T-helper 17 cell (primary cell): ENCODE data around the gene FLNA. TPM values are rescaled to one million over a fixed set of nuclear protein-coding genes. Genes with fewer than 3 reads are reported as not detected.

Experiments used
- ATAC-seq: fragments of 150-1000 bp; cut with Tn5 transposase; 2 replicates; pipeline ENCODE4 v1.10.0; 2021; ENCODE audit warnings: mild to moderate bottlenecking, moderate library complexity
- DNase-seq, 3 donors: peaks; one replicate each; pipeline versions ENCODE4 v3.0.0 to v3.0.0-alpha.2; 2020 to 2021
- H3K9me3 ChIP-seq: one replicate; pipeline ENCODE4 v1.7.0; 2013; ENCODE audit warnings: low read length, mild to moderate bottlenecking; ENCODE audit not compliant: control insufficient read depth, poor library complexity, severe bottlenecking
- H3K27ac Mint-ChIP-seq: one replicate; pipeline ENCODE4 v1.8.0; 2022; ENCODE audit warnings: mild to moderate bottlenecking, moderate library complexity, mixed read lengths
- H3K27me3 Mint-ChIP-seq: one replicate; pipeline ENCODE4 v1.8.0; 2022; ENCODE audit warnings: mixed read lengths
- H3K36me3 Mint-ChIP-seq: one replicate; pipeline ENCODE4 v1.8.0; 2022; ENCODE audit warnings: low read depth, mixed read lengths
- H3K4me1 Mint-ChIP-seq: one replicate; pipeline ENCODE4 v1.8.0; 2022; ENCODE audit warnings: mild to moderate bottlenecking, mixed read lengths
- H3K4me3 Mint-ChIP-seq: one replicate; pipeline ENCODE4 v1.8.0; 2022; ENCODE audit warnings: mild to moderate bottlenecking, moderate library complexity, mixed read lengths
- total RNA-seq, 4 donors: library from RNA in 2 of 4; stranded (reverse) in 2 of 4; gene quantifications; one replicate each; pipeline ENCODE4 v1.2.3 and lab custom pipeline; 2022 to 2026

The FLNA gene
- total RNA-seq, 2 donors from 2014 or later: 1,780 to 2,536 TPM

GRCh38 chrX:154378059-154378798 lies 3.8 kb upstream of the FLNA start:
- DNase-seq: peak in 2 of 3 donors; percentile 33 to 37
- H3K27ac Mint-ChIP-seq: peak overlapping the region; percentile 51
- ATAC-seq: peak; percentile 1
- peaks cover 8% of the 10 kb centered on the region for H3K4me1 Mint-ChIP-seq
- peak overlapping the region; percentile 67 for H3K4me3 Mint-ChIP-seq
- H3K36me3 Mint-ChIP-seq: no peaks in the 10 kb centered on the region
- H3K27me3 Mint-ChIP-seq: no peaks in the 10 kb centered on the region
- no peaks in the 10 kb centered on the region for H3K9me3 ChIP-seq

DNA sequence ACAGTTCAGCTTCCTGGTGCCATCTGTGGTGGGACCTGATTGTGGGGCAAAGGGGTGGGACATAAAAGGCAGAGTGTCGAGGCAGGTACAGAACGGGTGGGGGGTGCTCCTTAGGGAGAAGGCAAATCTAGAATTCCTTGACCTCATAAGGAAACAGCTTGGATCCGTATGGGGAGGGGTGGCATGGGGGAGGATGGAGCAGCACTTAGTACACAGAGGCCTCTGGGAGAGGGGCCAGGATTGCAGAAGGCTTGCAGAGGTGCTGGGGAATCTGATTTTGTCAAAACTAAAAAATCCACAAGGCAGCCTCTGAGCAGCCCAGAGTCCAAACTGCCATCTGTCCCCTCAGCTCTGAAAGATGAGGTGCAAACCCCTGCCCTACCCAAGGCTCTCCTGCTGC lies 2.3 kb upstream of the FLNA start:
- no peaks in the 10 kb centered on the region for H3K9me3 ChIP-seq
- H3K27ac Mint-ChIP-seq: peak overlapping the region; percentile 51
- no peak for ATAC-seq
- H3K4me1 Mint-ChIP-seq: peaks cover 12% of the 10 kb centered on the region
- no peak for DNase-seq
- no peak overlapping the region for H3K4me3 Mint-ChIP-seq
- H3K36me3 Mint-ChIP-seq: no peaks in the 10 kb centered on the region
- H3K27me3 Mint-ChIP-seq: no peaks in the 10 kb centered on the region

DNA sequence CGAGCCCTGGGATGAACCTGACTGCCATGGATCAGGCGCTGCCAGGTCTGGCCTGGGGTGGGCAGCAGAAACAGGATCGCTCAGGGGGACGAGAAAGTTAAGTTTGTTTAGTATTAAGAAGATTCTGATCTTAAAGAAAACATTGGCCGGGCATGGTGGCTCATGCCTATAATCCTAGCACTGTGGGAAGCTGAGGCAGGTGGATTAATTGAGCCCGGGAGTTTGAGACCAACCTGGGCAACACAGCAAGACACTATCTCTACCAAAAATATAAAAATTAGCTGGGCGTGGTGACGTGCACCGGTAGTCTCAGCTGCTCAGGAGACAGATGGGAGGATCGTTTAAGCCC lies 696 bp upstream of the FLNA start:
- no peak overlapping the region for H3K4me3 Mint-ChIP-seq
- H3K4me1 Mint-ChIP-seq: peaks cover 7% of the 10 kb centered on the region
- H3K27me3 Mint-ChIP-seq: no peaks in the 10 kb centered on the region
- peak overlapping the region; percentile 29 for H3K27ac Mint-ChIP-seq
- no peak for DNase-seq
- ATAC-seq: no peak
- H3K36me3 Mint-ChIP-seq: no peaks in the 10 kb centered on the region
- H3K9me3 ChIP-seq: no peaks in the 10 kb centered on the region

GRCh38 chrX:154373340-154374306 lies 811 bp downstream of the FLNA start:
- no peak overlapping the region for H3K27ac Mint-ChIP-seq
- H3K9me3 ChIP-seq: no peaks in the 10 kb centered on the region
- H3K27me3 Mint-ChIP-seq: no peaks in the 10 kb centered on the region
- H3K4me1 Mint-ChIP-seq: peaks cover 4% of the 10 kb centered on the region
- no peaks in the 10 kb centered on the region for H3K36me3 Mint-ChIP-seq
- no peak for DNase-seq
- peak overlapping the region; percentile 70 for H3K4me3 Mint-ChIP-seq
- ATAC-seq: no peak

DNA sequence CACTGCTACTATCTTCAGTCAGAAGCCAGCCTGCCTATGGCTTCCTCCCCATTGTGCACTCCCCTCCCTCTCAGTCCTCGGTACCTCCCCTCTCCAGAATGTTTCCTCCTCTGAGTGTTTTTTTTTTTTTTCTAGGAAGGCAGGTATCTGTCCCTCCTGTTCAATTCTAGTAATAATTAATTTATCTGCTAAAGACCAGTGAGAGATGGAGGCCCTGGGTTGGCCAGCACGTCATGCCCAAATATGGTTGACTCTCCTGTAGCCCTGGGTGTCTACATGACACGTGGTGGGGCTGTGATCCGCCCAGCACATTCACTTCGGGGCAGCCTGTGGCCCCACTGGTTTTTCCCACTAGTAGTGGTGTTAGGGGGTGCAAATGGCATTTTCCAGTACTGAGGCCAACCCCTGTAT lies 1.8 kb downstream of the FLNA start:
- ATAC-seq (no peak), DNase-seq (peak in 1 of 3 donors; percentile 25)

DNA sequence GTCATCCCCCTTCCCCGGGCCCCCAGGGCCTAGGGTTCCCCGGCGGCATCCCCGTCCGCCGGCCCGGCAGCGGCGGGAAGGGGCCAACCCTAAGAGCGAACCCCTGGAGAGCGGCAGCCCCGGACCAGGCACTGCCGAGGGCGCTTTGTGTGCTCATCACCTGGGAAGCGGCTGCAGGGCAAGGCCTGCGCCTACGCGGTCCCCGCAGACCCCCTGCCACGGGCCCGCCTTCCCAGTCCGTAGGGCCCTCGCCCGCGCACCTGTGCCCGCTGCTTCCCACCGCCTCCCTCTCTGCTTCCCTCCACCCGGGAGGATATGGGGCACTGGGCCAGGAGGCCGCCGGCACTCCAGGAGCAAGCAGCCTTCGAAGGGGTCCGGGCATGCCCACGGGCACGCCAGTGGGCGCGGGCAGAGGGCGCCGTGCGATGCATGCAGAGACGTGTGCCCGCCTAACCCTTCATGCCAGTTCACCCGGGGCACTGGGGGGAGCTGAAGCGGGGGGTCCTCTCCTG lies 2.6 kb downstream of the FLNA start:
- ATAC-seq (no peak), DNase-seq (no peak)
- H3K4me3 Mint-ChIP-seq: peak overlapping the region; percentile 85
- H3K27me3 Mint-ChIP-seq: no peaks in the 10 kb centered on the region
- peak overlapping the region; percentile 88 for H3K27ac Mint-ChIP-seq
- no peaks in the 10 kb centered on the region for H3K9me3 ChIP-seq
- H3K4me1 Mint-ChIP-seq: peaks cover 9% of the 10 kb centered on the region
- no peaks in the 10 kb centered on the region for H3K36me3 Mint-ChIP-seq

More for the DNA sequence above, 1.8 kb downstream of the FLNA start:
- H3K9me3 ChIP-seq: no peaks in the 10 kb centered on the region
- peaks cover 9% of the 10 kb centered on the region for H3K4me1 Mint-ChIP-seq
- H3K36me3 Mint-ChIP-seq: no peaks in the 10 kb centered on the region
- H3K27ac Mint-ChIP-seq: peak overlapping the region; percentile 88
- peak overlapping the region; percentile 85 for H3K4me3 Mint-ChIP-seq
- no peaks in the 10 kb centered on the region for H3K27me3 Mint-ChIP-seq

GRCh38 chrX:154371017-154371788 lies 3.2 kb downstream of the FLNA start:
- H3K27ac Mint-ChIP-seq: peak overlapping the region; percentile 88
- H3K4me1 Mint-ChIP-seq: peaks cover 9% of the 10 kb centered on the region
- ATAC-seq (peak; percentile 65), DNase-seq (peak; percentile 80 to 88 (median 84))
- H3K4me3 Mint-ChIP-seq: peak overlapping the region; percentile 85
- no peaks in the 10 kb centered on the region for H3K9me3 ChIP-seq
- H3K27me3 Mint-ChIP-seq: no peaks in the 10 kb centered on the region
- H3K36me3 Mint-ChIP-seq: no peaks in the 10 kb centered on the region

DNA sequence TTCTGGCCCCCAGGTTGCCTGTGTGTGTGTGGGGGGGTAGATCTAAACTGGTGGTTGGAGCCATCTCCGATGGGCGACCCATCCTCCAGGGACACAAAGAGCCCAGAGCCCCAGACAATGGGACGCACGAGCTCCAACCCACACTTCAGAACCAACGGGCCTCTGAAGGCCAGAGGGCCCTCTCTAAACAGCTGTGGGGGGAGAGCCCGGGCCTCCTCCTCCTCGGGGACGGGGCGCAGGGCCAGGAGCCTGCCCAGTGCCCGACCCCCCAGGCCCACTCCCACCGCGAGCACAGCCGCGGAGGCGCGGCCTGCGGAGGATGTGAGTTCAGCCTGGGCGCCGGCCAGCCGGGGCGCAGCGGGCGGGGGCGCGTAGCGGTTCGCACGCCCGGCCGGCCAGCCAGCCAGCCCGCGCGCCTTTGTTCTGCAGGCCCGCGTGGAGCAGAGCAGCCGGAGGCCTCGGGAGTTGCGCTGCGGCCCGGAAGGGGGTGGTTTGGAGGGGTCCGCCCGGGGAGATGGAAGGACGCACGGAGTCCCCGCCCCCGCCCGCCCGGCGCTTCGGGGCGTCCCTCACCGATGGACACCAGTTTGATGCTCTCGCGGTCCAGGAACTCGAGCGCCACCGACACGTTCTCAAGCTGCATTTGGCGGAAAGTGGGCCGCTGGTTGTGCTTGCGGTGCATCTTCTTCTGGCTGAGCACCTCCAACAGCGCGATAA lies 4.0 kb downstream of the FLNA start:
- peaks cover 9% of the 10 kb centered on the region for H3K4me1 Mint-ChIP-seq
- no peaks in the 10 kb centered on the region for H3K36me3 Mint-ChIP-seq
- H3K27me3 Mint-ChIP-seq: no peaks in the 10 kb centered on the region
- no peaks in the 10 kb centered on the region for H3K9me3 ChIP-seq
- H3K4me3 Mint-ChIP-seq: peak overlapping the region; percentile 88
- DNase-seq (no peak), ATAC-seq (no peak)
- peak overlapping the region; percentile 96 for H3K27ac Mint-ChIP-seq

DNA sequence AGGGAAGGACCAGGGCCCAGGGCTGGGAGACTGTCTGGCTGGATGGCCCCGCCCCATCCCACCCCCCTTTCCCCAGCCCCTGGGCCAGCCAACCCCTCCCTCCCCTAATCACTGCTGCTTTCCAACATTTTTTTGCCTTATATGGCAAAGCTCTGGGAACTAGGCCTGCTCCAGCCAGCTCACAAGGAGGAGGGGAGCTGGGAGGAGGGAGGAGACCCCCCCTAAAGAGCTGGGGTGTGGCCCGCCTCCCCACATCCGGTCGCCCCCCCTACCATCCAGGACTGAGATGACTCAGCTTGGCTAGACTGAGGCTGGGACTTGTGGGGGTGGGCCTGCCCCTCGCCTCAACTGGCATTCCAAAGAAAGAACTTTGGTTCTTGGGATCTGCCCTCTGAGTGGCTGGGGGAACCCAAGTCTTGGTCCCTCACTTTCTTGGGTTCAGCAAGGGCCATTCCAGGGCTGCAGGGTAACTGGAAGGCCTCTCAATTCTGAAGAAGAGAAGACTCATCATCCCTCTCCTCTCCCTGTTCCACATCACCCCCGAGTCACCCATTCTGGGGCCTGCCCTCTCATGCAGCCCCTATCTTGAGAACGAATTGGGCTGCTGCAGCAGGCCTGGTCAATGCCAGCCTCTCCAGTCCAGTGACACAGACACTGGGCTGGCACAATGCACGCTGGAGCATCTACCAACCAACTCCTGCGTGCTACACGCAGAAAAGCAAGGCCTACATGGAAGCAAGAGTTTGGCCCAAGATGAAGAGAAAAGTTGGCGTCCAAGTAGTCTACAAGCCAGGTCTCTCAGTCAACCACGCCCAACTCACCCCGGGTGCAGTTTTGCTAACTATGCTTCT lies 4.8 kb downstream of the FLNA start:
- H3K4me1 Mint-ChIP-seq: peaks cover 11% of the 10 kb centered on the region
- H3K36me3 Mint-ChIP-seq: no peaks in the 10 kb centered on the region
- H3K9me3 ChIP-seq: no peaks in the 10 kb centered on the region
- ATAC-seq: peak; percentile 9
- peak overlapping the region; percentile 88 for H3K4me3 Mint-ChIP-seq
- H3K27ac Mint-ChIP-seq: peak overlapping the region; percentile 96
- H3K27me3 Mint-ChIP-seq: no peaks in the 10 kb centered on the region
- DNase-seq: peak; percentile 40 to 74 (median 60)

- ATAC-seq (peak; percentile 71), DNase-seq (peak; percentile 78 to 89 (median 80))
- peaks cover 12% of the 10 kb centered on the region for H3K4me1 Mint-ChIP-seq
- H3K4me3 Mint-ChIP-seq: peak overlapping the region; percentile 88
- H3K36me3 Mint-ChIP-seq: no peaks in the 10 kb centered on the region
- H3K9me3 ChIP-seq: no peaks in the 10 kb centered on the region
- H3K27me3 Mint-ChIP-seq: no peaks in the 10 kb centered on the region
- peak overlapping the region; percentile 96 for H3K27ac Mint-ChIP-seq
Measured at GRCh38 chrX:154368630-154369448, 5.6 kb downstream of the FLNA start.
